Sigmoid colon (tissue), 4 donors: ENCODE data around the gene CIDEB.

ENCODE experiments used
- EP300 ChIP-seq, 4 donors: sonication (generic); formaldehyde crosslinking; IDR thresholded peaks; one replicate each; pipeline ENCODE4 v1.6.1; 2017; ENCODE audit warnings: antibody characterized with exemption in 4 of 4
- POLR2A ChIP-seq, 2 donors: fragments of 450-650 bp; IDR thresholded peaks; one replicate each; pipeline ENCODE4 v1.6.1; 2016; ENCODE audit warnings: antibody characterized with exemption in 2 of 2, mild to moderate bottlenecking in 2 of 2, moderate library complexity in 2 of 2
- POLR2AphosphoS5 ChIP-seq, 4 donors: sonication (generic); formaldehyde crosslinking; IDR thresholded peaks; one replicate each; pipeline ENCODE4 v1.6.1; 2017; ENCODE audit warnings: antibody characterized with exemption in 4 of 4
- TF ChIP-seq, protein P1 (sequence below), 4 experiments: fragments of 450-650 bp in 3 of 4; fragments of 200-600 bp in 1 of 4; IDR thresholded peaks; one replicate each; pipeline ENCODE4 v1.5.1; 2016 to 2019; ENCODE audit warnings: antibody characterized with exemption in 4 of 4, mild to moderate bottlenecking in 3 of 4, moderate library complexity in 2 of 4

DNA sequence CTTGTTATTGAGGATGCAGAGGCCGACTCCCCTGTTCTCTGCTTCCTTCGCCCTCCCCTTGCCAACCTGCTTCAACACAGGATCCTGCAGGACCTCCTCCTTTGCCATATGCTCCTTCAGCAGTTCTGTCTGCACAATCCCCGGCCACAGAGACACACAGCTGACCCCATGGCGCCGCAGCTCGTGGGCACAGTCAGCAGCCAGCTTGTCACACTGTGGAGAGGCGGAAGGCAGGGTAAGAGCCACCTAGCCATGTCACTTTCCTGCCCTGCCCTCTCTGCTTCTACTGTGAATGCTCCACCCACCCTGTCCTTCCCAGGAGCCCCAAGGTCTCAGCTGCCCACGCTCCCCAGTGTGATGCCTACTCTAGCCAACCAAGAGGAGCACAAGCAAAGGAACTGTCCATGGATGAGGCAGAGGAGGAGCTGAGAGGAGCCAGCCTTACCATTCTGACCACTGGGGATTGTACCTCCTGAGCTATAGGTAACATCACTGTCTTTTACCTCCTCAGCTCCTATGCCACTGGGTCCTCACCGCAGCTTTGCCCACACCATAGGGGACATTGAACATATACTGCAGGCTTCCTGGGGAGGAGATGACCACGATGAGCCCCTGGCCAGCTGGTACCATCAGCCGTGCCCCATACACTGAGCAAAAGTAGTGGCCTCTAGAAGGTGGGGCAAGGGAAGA, 15.5 kb downstream of the CIDEB start:
- TF ChIP-seq, protein P1, sequence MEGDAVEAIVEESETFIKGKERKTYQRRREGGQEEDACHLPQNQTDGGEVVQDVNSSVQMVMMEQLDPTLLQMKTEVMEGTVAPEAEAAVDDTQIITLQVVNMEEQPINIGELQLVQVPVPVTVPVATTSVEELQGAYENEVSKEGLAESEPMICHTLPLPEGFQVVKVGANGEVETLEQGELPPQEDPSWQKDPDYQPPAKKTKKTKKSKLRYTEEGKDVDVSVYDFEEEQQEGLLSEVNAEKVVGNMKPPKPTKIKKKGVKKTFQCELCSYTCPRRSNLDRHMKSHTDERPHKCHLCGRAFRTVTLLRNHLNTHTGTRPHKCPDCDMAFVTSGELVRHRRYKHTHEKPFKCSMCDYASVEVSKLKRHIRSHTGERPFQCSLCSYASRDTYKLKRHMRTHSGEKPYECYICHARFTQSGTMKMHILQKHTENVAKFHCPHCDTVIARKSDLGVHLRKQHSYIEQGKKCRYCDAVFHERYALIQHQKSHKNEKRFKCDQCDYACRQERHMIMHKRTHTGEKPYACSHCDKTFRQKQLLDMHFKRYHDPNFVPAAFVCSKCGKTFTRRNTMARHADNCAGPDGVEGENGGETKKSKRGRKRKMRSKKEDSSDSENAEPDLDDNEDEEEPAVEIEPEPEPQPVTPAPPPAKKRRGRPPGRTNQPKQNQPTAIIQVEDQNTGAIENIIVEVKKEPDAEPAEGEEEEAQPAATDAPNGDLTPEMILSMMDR (IDR thresholded peaks at IDR 0.05): no peak
- no peak for TF ChIP-seq POLR2AphosphoS5 (IDR thresholded peaks at IDR 0.05)
- TF ChIP-seq POLR2A (IDR thresholded peaks at IDR 0.05): no peak
- TF ChIP-seq EP300 (IDR thresholded peaks at IDR 0.05): no peak
